ENCODE results near the gene BICDL1. TPM values are rescaled to one million over a fixed set of nuclear protein-coding genes. Genes with fewer than 3 reads are reported as not detected.

The BICDL1 gene
- total RNA-seq, 1 experiment from 2014 or later, result 20.7 TPM

GRCh38 chr12:120061575-120062214 lies 72.7 kb downstream of the BICDL1 start:
- no peaks in the 10 kb centered on the region for H3K9me3 Mint-ChIP-seq (ENCODE audit: unreplicated experiment)
- no peaks in the 10 kb centered on the region for H3K27me3 Mint-ChIP-seq (ENCODE audit: insufficient read depth, unreplicated experiment)
- TF ChIP-seq CTCF (IDR thresholded peaks at IDR 0.05; ENCODE audit: unreplicated experiment), result no peak
- POLR2A ChIA-PET, result interaction anchor here (0.8 to 5.6 kb wide), 3 partner anchors 24 to 72 kb away, joined by 3 to 47 read pairs (median 12); partner anchors contain the start of gene BICDL1
- H3K27ac Mint-ChIP-seq (ENCODE audit: low read depth, unreplicated experiment), result peak overlapping the region; percentile 67
- no TSS peak for BruUV-seq (replicated peaks)
- no peak overlapping the region for H3K4me3 Mint-ChIP-seq (ENCODE audit: unreplicated experiment)
- intact Hi-C loops (cut with micrococcal nuclease), result loop anchor here (2.0 kb wide), 2 partner anchors 25 to 73 kb away; partner anchors contain the start of gene BICDL1
- H3K4me1 Mint-ChIP-seq (ENCODE audit: insufficient read depth, unreplicated experiment), result peaks cover 29% of the 10 kb centered on the region
- CTCF ChIA-PET, result interaction anchor here (0.5 to 0.6 kb wide), 2 partner anchors 56 to 139 kb away, joined by 3 to 4 read pairs; partner anchors contain the start of gene RPLP0
- no peak for DNase-seq (ENCODE audit: unreplicated experiment)
- peaks cover 11% of the 10 kb centered on the region for H3K36me3 Mint-ChIP-seq (ENCODE audit: insufficient read depth, unreplicated experiment)

GRCh38 chr12:120062976-120063579 lies 74.0 kb downstream of the BICDL1 start:
- BruUV-seq (replicated peaks), result no TSS peak
- CTCF ChIA-PET, result interaction anchor here (0.5 to 0.9 kb wide), 4 partner anchors 8 to 618 kb away, joined by 3 to 4 read pairs (median 3); no protein-coding TSS in a partner anchor

GRCh38 chr12:120064054-120064940 lies 75.3 kb downstream of the BICDL1 start:
- BruUV-seq (replicated peaks), result no TSS peak
- POLR2A ChIA-PET, result interaction anchor here (1.7 to 2.1 kb wide), 4 partner anchors 14 to 76 kb away, joined by 4 to 10 read pairs (median 6); partner anchors contain the start of gene BICDL1

More at GRCh38 chr12:120062976-120063579, 74.0 kb downstream of the BICDL1 start:
- TF ChIP-seq CTCF (IDR thresholded peaks at IDR 0.05; ENCODE audit: unreplicated experiment), result no peak
- Mint-ChIP-seq H3K27ac (ENCODE audit: low read depth, unreplicated experiment) (no peak overlapping the region), H3K4me3 (ENCODE audit: unreplicated experiment) (no peak overlapping the region), H3K4me1 (ENCODE audit: insufficient read depth, unreplicated experiment) (peaks cover 29% of the 10 kb centered on the region), H3K9me3 (ENCODE audit: unreplicated experiment) (no peaks in the 10 kb centered on the region), H3K27me3 (ENCODE audit: insufficient read depth, unreplicated experiment) (no peaks in the 10 kb centered on the region), H3K36me3 (ENCODE audit: insufficient read depth, unreplicated experiment) (peaks cover 11% of the 10 kb centered on the region)
- DNase-seq (ENCODE audit: unreplicated experiment), result no peak
- POLR2A ChIA-PET, result interaction anchor here (1.0 to 2.1 kb wide), 4 partner anchors 9 to 74 kb away, joined by 3 to 10 read pairs (median 4); partner anchors contain the start of gene BICDL1
- intact Hi-C loops (cut with micrococcal nuclease), result no loop called here

More at GRCh38 chr12:120064054-120064940, 75.3 kb downstream of the BICDL1 start:
- TF ChIP-seq CTCF (IDR thresholded peaks at IDR 0.05; ENCODE audit: unreplicated experiment), result no peak
- peaks cover 11% of the 10 kb centered on the region for H3K36me3 Mint-ChIP-seq (ENCODE audit: insufficient read depth, unreplicated experiment)
- intact Hi-C loops (cut with micrococcal nuclease), result no loop called here
- H3K27ac Mint-ChIP-seq (ENCODE audit: low read depth, unreplicated experiment), result no peak overlapping the region
- CTCF ChIA-PET, result interaction anchor here (0.5 to 1.6 kb wide), 6 partner anchors 8 to 382 kb away, joined by 3 to 5 read pairs (median 3); no protein-coding TSS in a partner anchor
- no peaks in the 10 kb centered on the region for H3K27me3 Mint-ChIP-seq (ENCODE audit: insufficient read depth, unreplicated experiment)
- no peak overlapping the region for H3K4me3 Mint-ChIP-seq (ENCODE audit: unreplicated experiment)
- no peak for DNase-seq (ENCODE audit: unreplicated experiment)
- H3K4me1 Mint-ChIP-seq (ENCODE audit: insufficient read depth, unreplicated experiment), result peaks cover 29% of the 10 kb centered on the region
- no peaks in the 10 kb centered on the region for H3K9me3 Mint-ChIP-seq (ENCODE audit: unreplicated experiment)

Data from MCF 10A (cell line).